T-helper 2 cell (primary cell): Measurements from ENCODE around the gene AHCTF1.
"Not testable (repeated sequence)": the region's sequence is repeated elsewhere in the genome, so short reads cannot be mapped to it uniquely, and the experiment has no call there.

Experiments
- DNase-seq, 5 experiments: peaks; one replicate each; pipeline versions ENCODE4 v3.0.0 to v3.0.0-alpha.2; 2012 to 2022

The AHCTF1 gene

DNA sequence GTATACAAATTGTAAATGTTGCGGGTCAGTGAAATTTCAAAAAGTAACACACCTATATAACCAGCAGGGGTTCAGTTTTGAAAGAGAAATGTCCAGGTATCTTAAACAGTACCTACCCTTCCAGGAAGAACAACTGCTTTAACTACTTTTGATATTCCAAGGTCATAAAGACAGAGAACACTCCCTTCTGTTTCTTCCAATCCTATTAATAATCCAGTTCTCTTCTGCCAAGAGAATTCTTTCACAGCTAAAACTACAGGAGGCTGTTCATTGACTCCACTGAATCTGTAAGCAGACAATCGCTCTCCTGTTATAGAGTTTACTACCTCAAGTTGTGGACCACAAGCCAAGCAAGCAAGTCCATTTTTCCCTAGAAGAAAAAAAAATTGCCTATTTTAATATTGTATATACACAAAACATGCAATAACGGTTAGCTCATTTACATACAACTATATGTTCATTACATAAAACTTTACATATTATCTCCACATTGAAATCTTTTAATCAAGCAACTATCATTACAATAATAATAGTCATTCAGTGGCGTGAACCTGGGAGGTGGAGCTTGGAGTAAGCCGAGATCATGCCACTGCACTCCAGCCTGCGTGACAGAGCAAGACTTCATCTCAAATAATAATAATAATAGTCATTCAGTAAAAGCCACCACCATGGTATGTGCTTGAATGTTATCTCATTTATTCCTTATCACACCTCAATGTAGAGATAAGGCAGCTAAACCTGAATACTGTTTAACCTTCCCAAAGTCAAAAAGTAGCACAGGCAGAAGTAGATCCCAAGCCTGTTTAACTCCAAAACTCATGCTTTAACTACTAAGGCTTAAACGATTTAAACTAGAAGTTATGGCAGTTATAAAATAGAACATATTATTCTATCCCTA is 15.5 kb downstream of the AHCTF1 start:
- DNase-seq = not testable (repeated sequence)

DNA sequence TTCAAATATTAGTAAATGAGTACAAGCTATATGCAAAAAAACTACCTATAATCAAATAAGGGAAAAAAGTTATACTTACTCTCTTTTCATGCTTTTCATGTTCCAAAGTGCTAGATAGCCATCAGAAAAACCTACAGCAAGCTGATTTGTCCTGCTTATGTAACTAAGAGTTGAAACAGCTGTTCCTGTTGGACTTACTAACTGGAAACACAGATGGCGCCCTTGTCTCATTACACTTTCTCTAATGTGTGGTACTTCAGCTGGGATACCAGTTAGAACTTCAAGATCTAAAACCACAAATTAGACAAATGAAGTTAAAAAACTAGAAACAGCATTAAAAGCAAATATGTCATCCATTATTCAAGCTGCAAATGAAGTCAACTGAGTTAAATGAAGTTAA is 24.3 kb downstream of the AHCTF1 start:
- DNase-seq = peak in 1 of 5 experiments; percentile 56

- DNase-seq = no peak
Observed at GRCh38 chr1:246906833-246907232, 24.9 kb downstream of the AHCTF1 start.

DNA sequence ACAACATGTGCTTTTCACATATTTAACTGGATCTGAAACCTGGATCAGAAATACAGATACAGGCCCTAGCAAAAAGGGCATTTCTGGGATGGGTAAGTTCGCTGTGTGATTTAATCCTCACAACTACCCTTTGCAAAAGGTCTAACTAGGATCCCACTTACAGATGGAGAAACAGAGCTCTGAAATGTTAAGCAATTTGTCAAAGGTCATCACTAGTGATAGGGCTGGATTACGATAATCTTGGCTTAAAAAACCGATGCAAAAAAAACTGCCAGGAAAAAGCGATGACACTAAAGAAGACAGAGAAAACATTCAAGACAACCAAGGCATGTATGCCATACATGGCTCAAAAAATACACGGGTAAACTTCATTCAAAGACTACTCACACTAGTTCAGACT is 29.9 kb downstream of the AHCTF1 start:
- no peak for DNase-seq

GRCh38 chr1:246897302-246897701 is 34.4 kb downstream of the AHCTF1 start:
- DNase-seq = no peak

DNA sequence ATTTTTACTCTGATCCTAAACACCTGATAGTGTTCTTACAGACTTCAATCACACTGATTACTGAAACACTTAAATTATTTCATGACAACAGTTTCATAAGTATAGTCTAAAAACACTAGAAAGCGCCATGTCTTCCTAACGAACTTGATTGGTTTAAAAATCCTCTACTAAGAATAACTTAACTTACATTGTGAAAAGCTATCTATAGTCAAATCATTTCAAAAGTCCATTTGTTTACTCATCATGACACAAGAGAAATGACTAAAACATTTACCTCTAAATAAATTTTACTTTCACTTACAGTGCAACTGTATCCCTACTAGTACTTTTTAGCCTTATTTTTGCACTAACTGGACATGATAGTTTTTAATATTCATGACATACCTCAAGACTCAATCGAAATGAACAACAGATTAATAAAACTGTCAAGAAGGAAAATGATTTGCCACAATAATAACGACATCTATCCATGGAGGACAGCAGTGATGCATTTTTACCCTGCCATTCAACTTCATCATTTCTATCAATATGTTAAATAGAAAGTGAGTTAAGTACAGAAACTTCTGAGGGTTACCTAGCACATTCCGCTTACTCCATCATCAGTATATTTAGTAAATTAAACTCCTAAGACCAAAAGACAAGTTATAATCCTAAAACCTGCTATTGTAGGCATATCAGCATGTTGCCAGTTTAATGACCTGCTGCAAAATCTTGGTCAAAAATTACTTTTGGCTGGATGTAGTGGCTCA is 38.4 kb downstream of the AHCTF1 start:
- peak in 1 of 5 experiments; percentile 58 for DNase-seq

- DNase-seq = no peak
Observed at GRCh38 chr1:246891105-246891504, 40.6 kb downstream of the AHCTF1 start.

DNA sequence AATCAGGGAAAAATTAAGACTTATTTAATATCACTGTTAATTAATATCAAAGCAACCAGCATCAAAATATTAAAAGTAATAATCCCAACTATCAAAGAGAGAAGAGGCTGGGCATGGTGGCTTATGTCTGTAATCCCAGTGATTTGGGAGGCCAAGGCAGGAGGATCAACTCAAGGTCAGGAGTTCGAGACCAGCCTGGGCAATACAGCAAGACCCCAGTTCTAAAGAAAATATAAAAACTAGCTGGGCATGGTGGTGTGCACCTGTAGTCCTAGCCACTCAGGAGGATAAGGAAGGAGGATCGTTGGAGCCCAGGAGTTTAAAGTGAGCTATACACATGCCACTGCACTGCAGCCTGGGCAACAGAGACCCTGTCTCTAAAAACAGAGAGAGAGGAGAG is 43.2 kb downstream of the AHCTF1 start:
- DNase-seq = no peak

- not testable (repeated sequence) for DNase-seq
Observed at GRCh38 chr1:246885389-246885788, 46.4 kb downstream of the AHCTF1 start.

DNA sequence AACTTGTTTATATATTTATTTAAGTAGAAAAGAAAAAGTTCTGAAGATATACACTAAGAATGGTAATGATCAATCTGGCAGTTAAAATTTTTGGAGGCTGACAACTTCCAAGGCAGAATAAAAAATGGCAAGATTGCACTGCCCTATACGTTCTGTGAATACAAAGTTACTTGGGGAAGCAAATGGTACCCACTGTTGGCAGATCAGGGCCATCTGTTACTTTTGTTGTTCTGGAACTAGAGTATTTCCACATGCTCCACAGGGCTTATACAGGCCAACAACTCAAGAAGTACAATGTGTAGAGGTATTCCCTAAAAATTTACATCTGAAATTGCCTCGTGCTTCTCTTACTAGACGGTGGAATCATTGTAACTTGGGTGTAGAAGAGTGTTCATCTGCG is 53.2 kb downstream of the AHCTF1 start:
- no peak for DNase-seq

GRCh38 chr1:246876431-246876830 is 55.3 kb downstream of the AHCTF1 start:
- DNase-seq = no peak

- DNase-seq = peak in 1 of 5 experiments; percentile 80
Observed at GRCh38 chr1:246875041-246876026, 56.4 kb downstream of the AHCTF1 start.

GRCh38 chr1:246865921-246866320 is 65.8 kb downstream of the AHCTF1 start:
- DNase-seq = no peak

- DNase-seq = not testable (repeated sequence)
Observed at GRCh38 chr1:246863791-246864190, 68.0 kb downstream of the AHCTF1 start.

GRCh38 chr1:246860401-246860800 is 71.3 kb downstream of the AHCTF1 start:
- DNase-seq = no peak

DNA sequence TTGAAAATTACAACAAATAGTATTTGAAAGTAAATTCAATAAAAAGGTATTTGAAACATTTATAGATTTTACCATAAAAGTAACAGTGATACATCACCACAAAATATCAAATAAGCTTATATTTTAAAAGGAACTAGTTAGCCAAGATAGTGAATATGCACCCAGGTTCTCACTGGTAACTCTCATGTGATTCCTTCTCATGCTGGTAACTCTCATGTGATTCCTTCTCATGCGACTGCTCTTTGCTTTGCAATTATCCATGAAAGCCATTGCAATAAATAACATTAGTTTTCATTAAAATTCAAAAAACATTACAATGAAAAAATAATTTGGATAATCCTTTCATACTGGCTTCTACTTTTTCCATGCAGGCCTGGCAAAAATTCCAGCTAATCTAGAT is 75.4 kb downstream of the AHCTF1 start:
- DNase-seq = no peak

DNA sequence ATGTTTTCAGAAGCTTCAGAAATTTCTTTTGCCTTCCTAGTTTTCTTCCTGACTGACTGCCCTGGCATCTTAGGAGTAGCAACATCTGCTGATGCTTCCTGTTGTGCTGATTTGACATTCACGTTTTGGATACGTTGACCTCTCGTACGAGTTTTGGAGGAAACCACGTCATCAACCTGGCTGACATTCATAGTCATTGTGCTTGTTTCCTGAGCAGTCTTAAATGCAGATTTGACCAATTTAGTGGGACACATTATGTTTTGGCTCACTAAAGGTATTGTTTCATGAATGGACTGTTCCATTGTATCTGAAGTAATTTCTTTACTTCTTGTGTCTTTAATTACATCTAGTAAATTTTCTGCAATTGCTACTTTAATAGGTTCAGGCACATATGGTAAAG is 81.1 kb downstream of the AHCTF1 start:
- DNase-seq = not testable (repeated sequence)

GRCh38 chr1:246843876-246844275 is 87.9 kb downstream of the AHCTF1 start:
- no peak for DNase-seq

GRCh38 chr1:246840761-246841160 is 91.0 kb downstream of the AHCTF1 start:
- not testable (repeated sequence) for DNase-seq

GRCh38 chr1:246838118-246838456 is 93.7 kb downstream of the AHCTF1 start:
- no peak for DNase-seq

DNA sequence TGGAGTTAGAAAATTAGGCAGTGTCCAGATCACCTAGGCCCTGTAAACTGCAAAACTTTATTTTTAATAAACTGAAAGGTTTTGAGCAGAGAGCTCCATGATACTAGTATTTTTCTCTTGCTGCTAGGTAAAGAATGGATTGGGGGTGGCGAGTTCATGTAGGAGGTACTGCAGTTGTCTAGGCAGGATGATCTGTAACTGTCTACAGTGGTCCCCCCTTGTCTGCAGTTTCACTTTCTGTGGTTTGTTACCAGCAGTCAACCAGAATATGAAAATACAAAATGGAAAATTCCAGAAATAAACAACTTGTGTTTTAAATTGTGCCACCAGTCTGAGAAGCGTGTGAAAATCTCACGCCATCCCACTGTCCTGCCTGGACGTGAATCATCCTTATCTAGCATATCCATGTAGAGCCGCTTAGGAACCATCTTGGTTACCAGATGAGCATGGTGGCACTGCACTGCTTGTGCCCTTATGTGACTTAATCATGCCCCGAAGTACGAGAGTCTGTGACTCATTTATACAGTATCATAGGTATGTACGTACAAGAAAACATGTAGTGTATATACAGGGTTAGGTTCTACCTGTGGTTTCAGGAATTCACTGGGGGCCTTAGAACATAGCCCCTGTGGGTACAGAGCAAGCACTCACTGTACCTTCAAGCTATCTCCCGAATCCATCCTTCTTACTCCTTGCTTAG is 94.2 kb downstream of the AHCTF1 start:
- peak in 1 of 5 experiments; percentile 6 for DNase-seq
